NCI-H128 (cell line): ENCODE measurements around the gene SUMF1.
"Not testable (repeated sequence)": the region's sequence is repeated elsewhere in the genome, so short reads cannot be mapped to it uniquely, and the experiment has no call there.

ENCODE experiments used
- DNase-seq: peaks from one replicate; lab custom pipeline; 2025; ENCODE audit not compliant: unreplicated experiment; lab: John Stamatoyannopoulos, UW

Gene SUMF1

DNA sequence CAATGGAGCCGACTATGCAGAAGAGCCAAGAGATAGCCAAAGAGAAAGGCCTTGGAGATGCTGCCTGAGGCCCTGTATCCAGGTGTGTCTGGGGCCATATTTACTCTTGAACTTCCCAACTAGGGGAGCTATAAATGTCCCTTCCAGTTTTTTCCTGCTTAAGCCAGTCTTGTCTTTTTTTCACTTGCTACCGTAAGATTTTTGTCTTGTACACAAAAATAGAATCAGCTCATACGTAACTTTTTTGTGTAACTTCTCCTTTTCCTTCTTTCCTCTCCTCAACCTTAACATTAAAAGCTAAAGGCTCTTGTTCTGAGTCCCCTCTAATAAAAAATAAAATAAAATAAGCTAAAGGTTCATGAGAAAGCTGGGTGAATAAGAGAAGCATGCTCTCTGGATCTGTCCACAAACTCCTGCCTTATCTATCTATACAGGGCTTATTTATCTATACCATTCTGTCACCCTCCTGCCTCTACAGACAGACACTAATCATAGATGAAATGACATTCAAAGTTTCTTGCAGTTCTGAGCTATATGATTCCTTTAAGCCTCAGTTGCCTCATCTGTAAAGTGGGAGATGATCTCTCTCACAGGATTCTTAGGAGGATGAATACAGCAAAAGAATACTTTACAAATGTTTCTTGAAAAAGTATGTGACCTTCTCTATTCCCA, 4.6 kb downstream of the SUMF1 start:
- no peak for DNase-seq

GRCh38 chr3:4461468-4462090, 5.5 kb downstream of the SUMF1 start:
- no peak for DNase-seq

DNA sequence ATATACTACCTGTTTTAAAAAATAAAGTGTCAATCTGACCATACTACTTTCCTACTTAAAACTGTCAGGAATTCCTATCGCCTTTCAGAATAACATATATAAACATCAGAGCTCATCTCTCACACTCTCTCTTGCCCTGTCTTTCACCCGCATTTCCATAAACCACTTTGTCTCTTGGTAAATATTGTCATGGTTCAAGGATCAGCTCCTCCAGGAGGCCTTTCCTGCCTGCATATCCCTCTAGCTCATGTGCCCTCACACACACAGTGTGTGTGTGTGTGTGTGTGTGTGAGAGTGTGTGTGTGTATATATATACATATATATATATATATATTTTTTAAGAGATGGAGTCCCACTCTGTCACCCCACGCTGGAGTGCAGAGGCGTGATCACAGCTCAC, 6.7 kb downstream of the SUMF1 start:
- DNase-seq, result no peak

- no peak for DNase-seq
These were observed 8.1 kb downstream of the SUMF1 start for GRCh38 chr3:4458961-4459360.

DNA sequence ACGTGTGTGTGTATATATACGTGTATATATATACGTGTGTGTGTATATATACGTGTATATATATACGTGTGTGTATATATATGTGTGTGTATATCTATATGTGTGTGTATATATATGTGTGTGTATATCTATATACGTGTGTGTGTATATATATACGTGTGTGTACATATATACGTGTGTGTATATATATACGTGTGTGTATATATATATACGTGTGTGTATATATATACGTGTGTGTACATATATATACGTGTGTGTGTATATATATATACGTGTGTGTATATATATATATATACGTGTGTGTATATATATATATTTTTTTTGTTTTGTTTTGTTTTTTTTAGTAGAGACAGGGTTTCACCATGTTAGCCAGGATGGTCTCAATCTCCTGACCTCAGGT, 10.3 kb downstream of the SUMF1 start:
- not testable (repeated sequence) for DNase-seq

GRCh38 chr3:4454142-4454541, 12.9 kb downstream of the SUMF1 start:
- no peak for DNase-seq

DNA sequence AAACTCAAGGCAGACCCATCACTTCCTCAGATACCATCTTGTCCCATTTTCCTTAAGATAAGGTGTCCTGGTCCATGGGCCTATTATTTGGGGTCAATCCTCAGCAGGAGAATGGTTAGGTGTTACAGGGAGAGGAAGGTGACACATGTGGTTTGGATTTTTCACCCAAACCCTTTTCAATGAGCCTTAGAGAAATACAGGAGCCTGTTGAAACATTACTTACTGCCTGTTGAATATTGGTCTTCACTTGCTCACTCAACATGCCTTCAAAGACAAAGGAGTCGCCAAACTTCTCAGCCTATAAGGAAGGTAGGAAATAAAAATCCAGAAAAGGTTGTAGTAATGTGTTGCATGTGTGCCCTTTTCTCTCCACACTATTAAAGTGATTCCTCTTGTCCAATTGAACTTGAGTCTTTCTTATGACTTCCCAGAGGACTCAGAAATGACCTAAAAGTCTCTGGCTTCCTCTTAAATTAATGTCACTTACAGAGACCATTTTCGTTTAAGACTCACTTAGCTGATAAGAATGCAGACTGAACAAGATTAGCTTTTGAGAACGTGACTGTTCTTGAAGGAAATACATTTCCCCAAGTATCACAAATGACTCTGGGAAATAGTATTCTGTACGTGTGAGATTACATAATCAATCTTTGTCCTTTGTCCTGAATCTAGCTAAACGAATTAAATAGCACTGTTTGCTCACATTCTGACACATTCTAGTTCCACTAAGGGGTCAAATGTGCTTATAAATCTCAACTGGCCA, 17.8 kb downstream of the SUMF1 start:
- DNase-seq, result no peak

GRCh38 chr3:4448187-4448586, 18.9 kb downstream of the SUMF1 start:
- no peak for DNase-seq

DNA sequence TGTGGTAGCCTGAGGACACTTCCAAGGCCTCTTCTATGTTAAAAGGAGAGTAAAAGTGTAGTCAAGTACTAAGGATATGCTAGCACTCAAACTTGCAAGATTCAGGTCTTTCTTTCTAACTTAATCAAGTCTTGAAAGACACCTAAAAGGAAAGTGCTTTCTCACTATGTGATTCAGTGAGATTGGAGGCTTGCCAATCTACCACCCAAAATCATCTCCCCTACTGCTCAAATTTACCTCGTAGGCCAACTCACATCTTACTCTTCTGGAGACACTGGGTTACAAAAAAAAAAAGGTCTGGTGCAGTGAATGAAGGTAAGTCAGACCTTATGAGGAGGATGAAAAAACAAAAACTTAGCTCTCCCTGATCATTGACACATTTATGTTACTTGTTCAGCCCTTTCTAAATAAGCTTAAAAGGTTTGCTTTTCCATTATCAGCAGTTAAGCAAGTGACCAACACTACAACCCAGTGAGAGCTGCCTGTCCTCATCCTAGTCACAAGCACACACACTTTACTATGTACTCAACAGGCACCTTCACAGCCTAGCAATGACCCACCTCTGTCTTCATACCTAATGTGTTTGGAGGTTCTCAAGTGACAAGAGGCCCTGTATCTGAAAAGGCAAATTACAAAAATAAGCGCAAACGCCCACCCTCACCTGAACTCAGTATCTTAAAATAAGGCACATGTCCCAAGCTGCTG, 19.6 kb downstream of the SUMF1 start:
- no peak for DNase-seq

GRCh38 chr3:4440951-4441350, 26.1 kb downstream of the SUMF1 start:
- DNase-seq, result no peak

GRCh38 chr3:4438296-4438695, 28.8 kb downstream of the SUMF1 start:
- DNase-seq, result no peak

DNA sequence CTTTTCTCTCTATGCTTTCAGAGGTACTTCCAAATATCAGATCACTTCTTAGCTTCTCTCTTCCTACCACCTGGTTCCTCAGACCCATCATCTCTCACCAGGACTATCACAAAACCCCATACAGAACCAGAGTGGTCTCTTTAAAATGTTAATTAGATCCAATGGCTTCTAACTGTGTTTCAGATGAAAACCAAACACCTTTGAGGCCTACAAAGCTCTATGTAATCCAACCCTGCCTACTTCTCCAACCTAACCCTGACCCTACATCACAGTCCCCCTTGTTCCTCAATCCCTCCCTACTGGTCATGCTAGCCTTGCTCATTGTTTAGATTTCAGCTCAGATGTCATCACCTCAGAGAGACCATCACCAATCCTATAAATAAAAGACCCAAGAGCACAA, 34.8 kb downstream of the SUMF1 start:
- DNase-seq, result no peak

- DNase-seq, result no peak
These were observed 37.3 kb downstream of the SUMF1 start for GRCh38 chr3:4429648-4430350.

DNA sequence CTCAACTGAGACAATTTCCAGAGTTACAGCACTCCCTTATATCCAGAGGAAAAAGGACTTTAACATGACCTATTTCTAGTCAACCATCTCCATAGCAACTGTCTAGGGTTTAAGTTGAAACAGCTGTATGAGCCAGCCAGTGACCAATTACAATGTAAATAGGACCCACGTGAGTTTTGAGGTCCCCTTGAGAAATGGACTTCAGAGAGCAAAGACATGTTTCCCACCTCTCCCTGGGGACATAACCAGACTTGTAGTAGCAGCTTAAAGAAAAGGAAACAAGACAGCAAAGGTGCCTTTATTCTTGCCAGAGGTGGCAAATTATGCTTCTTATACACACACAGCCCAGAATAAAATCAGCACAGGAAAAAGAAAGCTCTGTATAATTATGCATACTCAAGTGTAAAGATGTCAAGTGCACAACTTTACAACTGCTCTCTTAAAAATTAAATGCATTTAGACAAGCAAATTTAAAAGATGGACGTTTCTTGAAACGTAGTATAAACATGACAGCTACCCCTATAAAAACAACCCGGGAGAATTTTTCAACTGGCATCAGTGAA, 40.2 kb downstream of the SUMF1 start:
- no peak for DNase-seq

DNA sequence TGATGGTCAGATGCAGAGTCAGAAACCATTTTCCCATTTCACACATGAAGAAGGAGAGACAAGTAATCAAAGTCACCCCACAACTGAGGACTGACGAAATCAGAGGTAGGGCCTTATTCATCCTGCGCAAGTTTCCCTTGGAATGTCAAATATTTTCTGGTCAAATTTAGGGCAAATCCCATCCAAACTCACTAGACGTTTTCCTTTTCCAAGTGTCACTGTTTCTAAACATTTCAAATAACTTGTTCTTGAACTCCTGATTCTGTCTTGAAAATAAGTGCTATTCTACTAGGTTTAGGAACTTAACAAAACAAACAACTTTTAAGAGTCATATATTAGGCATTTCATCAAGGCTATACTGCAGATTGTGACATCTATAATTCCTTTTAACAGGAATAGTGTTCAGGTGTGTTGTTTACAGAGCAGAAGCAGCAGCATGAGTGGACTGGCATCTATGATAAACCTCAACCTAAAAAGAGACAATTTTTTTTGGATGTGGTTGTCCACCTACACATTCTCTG, 40.7 kb downstream of the SUMF1 start:
- no peak for DNase-seq

DNA sequence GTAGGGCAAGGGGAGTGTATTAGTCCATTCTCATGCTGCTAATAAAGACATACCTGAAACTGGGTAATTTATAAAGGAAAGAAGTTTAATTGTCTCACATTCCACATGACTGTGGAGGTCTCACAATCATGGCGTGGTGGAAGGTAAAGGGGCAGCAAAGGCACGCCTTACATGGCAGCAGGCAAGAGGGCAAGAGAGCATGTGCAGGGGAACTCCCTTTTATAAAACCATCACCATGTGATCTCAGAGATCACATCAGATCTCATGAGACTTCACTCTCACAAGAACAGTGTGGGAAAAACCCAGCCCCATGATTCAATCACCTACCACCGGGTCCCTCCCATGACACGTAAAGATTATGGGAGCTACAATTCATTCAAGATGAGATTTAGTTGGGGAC, 41.4 kb downstream of the SUMF1 start:
- DNase-seq, result no peak

GRCh38 chr3:4425055-4425454, 42.0 kb downstream of the SUMF1 start:
- DNase-seq, result no peak

- DNase-seq, result no peak
These were observed 45.9 kb downstream of the SUMF1 start for GRCh38 chr3:4421121-4421520.

- no peak for DNase-seq
These were observed 47.1 kb downstream of the SUMF1 start for GRCh38 chr3:4419920-4420319.

DNA sequence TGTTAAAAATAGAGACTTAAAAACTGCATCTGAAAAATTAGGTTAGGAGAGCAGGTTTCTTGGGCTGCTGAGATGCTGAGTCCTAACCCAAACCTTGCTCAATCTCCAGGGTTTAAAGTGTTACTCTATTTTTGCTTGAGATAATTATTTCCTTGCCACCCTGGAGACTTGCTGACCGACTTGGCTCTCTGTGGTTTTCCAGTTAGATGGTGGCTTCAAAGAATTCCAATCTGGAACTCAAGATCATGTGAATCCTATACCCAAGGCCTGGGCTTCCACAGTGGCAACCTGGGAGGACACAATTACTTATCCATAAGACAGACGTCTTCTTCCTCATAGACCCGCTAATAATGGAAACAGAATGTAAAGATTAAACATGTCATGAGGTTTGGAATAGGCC, 47.7 kb downstream of the SUMF1 start:
- no peak for DNase-seq

DNA sequence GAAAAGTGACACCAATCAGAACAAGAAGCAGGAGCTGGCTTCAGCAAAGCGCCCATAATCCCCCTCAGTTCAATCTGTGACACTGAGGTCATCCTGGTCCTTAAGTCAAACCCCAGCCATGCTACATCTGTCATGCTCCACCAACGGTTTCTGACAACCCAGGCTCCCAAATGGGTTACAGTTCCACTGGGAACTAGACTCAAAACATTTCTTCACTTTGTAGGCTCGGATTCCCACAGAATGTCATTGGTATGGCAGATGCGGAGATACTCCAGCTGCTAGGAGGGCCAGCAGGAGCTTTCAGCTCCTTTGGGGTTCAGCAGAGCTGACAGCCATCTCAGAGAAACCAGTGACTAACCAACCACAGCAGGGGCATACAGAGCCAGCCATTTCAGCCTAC, 48.9 kb downstream of the SUMF1 start:
- DNase-seq, result no peak
